HCT116 (cell line): ENCODE data around the gene NFIA. TPM values are rescaled to one million over a fixed set of nuclear protein-coding genes. Genes with fewer than 3 reads are reported as not detected.

Source experiments
- ATAC-seq: fragments of 200-7000 bp; cut with Tn5 transposase; 2 replicates; pipeline ENCODE4 v1.9.1; 2020; ENCODE audit warnings: mild to moderate bottlenecking, moderate library complexity
- BruUV-seq: library from RNA; stranded (reverse); fragments of 400-500 nt; replicated peaks from 2 replicates; lab custom pipeline; 2021; lab: Mats Ljungman, UMichigan
- CTCF ChIA-PET: fragments of 300-600 bp; sonication (Branson Sonifier 250); formaldehyde crosslinking; loops from one replicate; lab custom pipeline; 2021; ENCODE audit warnings: antibody characterized with exemption; lab: Charles Lee
- POLR2A ChIA-PET: fragments of 300-600, 350-600 bp; sonication (Branson Sonifier 250); formaldehyde crosslinking; loops from one replicate; lab custom pipeline; 2021; ENCODE audit warnings: antibody characterized with exemption; lab: Charles Lee
- RAD21 ChIA-PET, 2 experiments: fragments of 300-600 bp; sonication (Branson Sonifier 250); formaldehyde crosslinking; loops; one replicate each; lab custom pipeline; 2023; ENCODE audit warnings: low total read pairs in 2 of 2; ENCODE audit not compliant: uncharacterized antibody in 2 of 2, unreplicated experiment in 2 of 2, low non-redundant PET in 1 of 2; lab: Charles Lee
- DNase-seq: peaks from one replicate; pipeline ENCODE4 v3.0.0-alpha.2; 2010; ENCODE audit warnings: low read depth, low spot score
- H2AFZ ChIP-seq: fragments of 200-600 bp; shearing (Covaris generic), sonication (generic); 2 replicates; pipeline ENCODE4 v1.6.1; 2017; ENCODE audit warnings: low read depth, mixed run types, mixed read lengths, antibody characterized with exemption, low read length; ENCODE audit not compliant: poor library complexity, severe bottlenecking
- H3K27ac ChIP-seq: 2 replicates; pipeline ENCODE4 v1.5.1; 2012; ENCODE audit warnings: low read depth, low read length
- H3K27me3 ChIP-seq: fragments of 200-600 bp; sonication (generic); 2 replicates; pipeline ENCODE4 v1.6.1; 2016; ENCODE audit warnings: mixed run types, low read length, mixed read lengths; ENCODE audit not compliant: insufficient read depth
- H3K36me3 ChIP-seq, 2 experiments: fragments of 200-500 bp in 1 of 2; fragments of 200-600 bp in 1 of 2; sonication (Bioruptor generic) in 1 of 2; sonication (generic) in 1 of 2; 2 replicates each; pipeline versions ENCODE4 v1.5.1 to v1.6.1; 2014 to 2016; ENCODE audit warnings: low read length in 2 of 2, inconsistent platforms in 1 of 2, mixed read lengths in 1 of 2, mixed run types in 1 of 2; ENCODE audit not compliant: insufficient read depth in 2 of 2, control insufficient read depth in 1 of 2
- H3K4me1 ChIP-seq, 2 experiments: fragments of 200-600 bp in 1 of 2; sonication (generic) in 1 of 2; 2 replicates each; pipeline versions ENCODE4 v1.5.1 to v1.6.1; 2012 to 2017; ENCODE audit warnings: low read length in 2 of 2, inconsistent platforms in 1 of 2, mild to moderate bottlenecking in 1 of 2, mixed read lengths in 1 of 2, mixed run types in 1 of 2, moderate library complexity in 1 of 2; ENCODE audit not compliant: insufficient read depth in 2 of 2, control insufficient read depth in 1 of 2
- H3K4me2 ChIP-seq: fragments of 200-600 bp; sonication (generic); 2 replicates; pipeline ENCODE4 v1.6.1; 2017; ENCODE audit warnings: mixed run types, low read length, mixed read lengths
- H3K4me3 ChIP-seq, 2 experiments: fragments of 200-600 bp in 1 of 2; sonication (generic) in 1 of 2; replicated peaks in 1 of 2; 2 replicates each; pipeline ENCODE4 v1.5.1; 2011 to 2016; ENCODE audit warnings: low read length in 2 of 2, control low read depth in 1 of 2, low read depth in 1 of 2, mild to moderate bottlenecking in 1 of 2, mixed read lengths in 1 of 2, mixed run types in 1 of 2
- H3K79me2 ChIP-seq: fragments of 200-600 bp; sonication (generic); 2 replicates; pipeline ENCODE4 v1.6.1; 2017; ENCODE audit warnings: mild to moderate bottlenecking, mixed run types, low read length, moderate library complexity, mixed read lengths; ENCODE audit not compliant: insufficient read depth
- H3K9ac ChIP-seq: fragments of 200-600 bp; sonication (generic); 2 replicates; pipeline ENCODE4 v1.6.1; 2016; ENCODE audit warnings: low read length, mixed read lengths
- H3K9me2 ChIP-seq: fragments of 200-600 bp; sonication (generic), shearing (Covaris generic); 2 replicates; pipeline ENCODE4 v1.6.1; 2017; ENCODE audit warnings: mixed run types, mild to moderate bottlenecking, moderate library complexity; ENCODE audit not compliant: insufficient read depth
- H3K9me3 ChIP-seq, 2 experiments: fragments of 200-500 bp in 1 of 2; fragments of 200-600 bp in 1 of 2; sonication (Bioruptor generic) in 1 of 2; sonication (generic) in 1 of 2; 2 replicates each; pipeline ENCODE4 v1.6.1; 2014 to 2017; ENCODE audit warnings: low read length in 2 of 2, mixed read lengths in 2 of 2, inconsistent platforms in 1 of 2, low read depth in 1 of 2, mild to moderate bottlenecking in 1 of 2, mixed run types in 1 of 2, moderate library complexity in 1 of 2; ENCODE audit not compliant: control insufficient read depth in 1 of 2, insufficient read depth in 1 of 2
- H4K20me1 ChIP-seq: fragments of 200-600 bp; sonication (generic), shearing (Covaris generic); 2 replicates; pipeline ENCODE4 v1.6.1; 2017; ENCODE audit warnings: mixed run types, mild to moderate bottlenecking, moderate library complexity; ENCODE audit not compliant: insufficient read depth
- CEBPB ChIP-seq: IDR thresholded peaks from 2 replicates; pipeline ENCODE4 v1.6.1; 2012; ENCODE audit warnings: low read depth
- EGR1 ChIP-seq: IDR thresholded peaks from 2 replicates; pipeline ENCODE4 v1.6.1; 2012; ENCODE audit warnings: low read depth
- ELF1 ChIP-seq: IDR thresholded peaks from 2 replicates; pipeline ENCODE4 v1.6.1; 2012; ENCODE audit warnings: low read depth, borderline replicate concordance
- EZH2phosphoT487 ChIP-seq: fragments of 200-600 bp; IDR thresholded peaks from 2 replicates; pipeline ENCODE4 v1.6.1; 2018; ENCODE audit warnings: antibody characterized with exemption, borderline replicate concordance
- FOSL1 ChIP-seq: IDR thresholded peaks from 2 replicates; pipeline ENCODE4 v1.6.1; 2012; ENCODE audit warnings: low read depth
- JUND ChIP-seq: IDR thresholded peaks from 2 replicates; pipeline ENCODE4 v1.6.1; 2012
- POLR2A ChIP-seq: IDR thresholded peaks from 2 replicates; pipeline ENCODE4 v1.7.0; 2011; ENCODE audit warnings: borderline replicate concordance; ENCODE audit not compliant: insufficient read depth, insufficient read length; ENCODE audit errors: extremely low read depth
- RAD21 ChIP-seq: IDR thresholded peaks from 2 replicates; pipeline ENCODE4 v1.6.1; 2012; ENCODE audit warnings: low read depth, mild to moderate bottlenecking
- SIN3A ChIP-seq: IDR thresholded peaks from 2 replicates; pipeline ENCODE4 v1.6.1; 2012; ENCODE audit warnings: low read depth
- TCF7L2 ChIP-seq: IDR thresholded peaks from 2 replicates; pipeline ENCODE4 v1.7.0; 2011; ENCODE audit warnings: borderline replicate concordance, inconsistent platforms; ENCODE audit not compliant: insufficient read depth, insufficient read length; ENCODE audit errors: extremely low read depth
- YY1 ChIP-seq: IDR thresholded peaks from 2 replicates; pipeline ENCODE4 v1.6.1; 2011; ENCODE audit warnings: low read length, low read depth, moderate library complexity, mild to moderate bottlenecking; ENCODE audit not compliant: insufficient replicate concordance; ENCODE audit errors: extremely low read depth
- ZFX ChIP-seq: fragments of 450-650 bp; IDR thresholded peaks from 2 replicates; pipeline ENCODE4 v1.6.1; 2017
- ZNF274 ChIP-seq: fragments of 200-500 bp; sonication (Bioruptor generic); IDR thresholded peaks from 2 replicates; pipeline ENCODE4 v1.6.1; 2014; ENCODE audit warnings: mild to moderate bottlenecking, low read depth, low read length, inconsistent platforms
- intact Hi-C: fragments of 100-400 bp; cut with micrococcal nuclease; formaldehyde crosslinking; loops from 2 replicates; pipeline ENCODE4 v1.10.0; 2022
- total RNA-seq: library from RNA; stranded (reverse); gene quantifications from one replicate; pipeline ENCODE4 v1.2.1, GENCODE V29; 2021; ENCODE audit not compliant: unreplicated experiment
- TF ChIP-seq, protein P1 (sequence below): IDR thresholded peaks from 2 replicates; pipeline ENCODE4 v1.6.1; 2012
- TF ChIP-seq, protein P2 (sequence below): IDR thresholded peaks from 2 replicates; pipeline ENCODE4 v1.6.1; 2012
- TF ChIP-seq, protein P3 (sequence below): IDR thresholded peaks from 2 replicates; pipeline ENCODE4 v1.6.1; 2012; ENCODE audit warnings: low read depth

The NFIA gene
- total RNA-seq, 1 experiment from 2014 or later, result 17.2 TPM

DNA sequence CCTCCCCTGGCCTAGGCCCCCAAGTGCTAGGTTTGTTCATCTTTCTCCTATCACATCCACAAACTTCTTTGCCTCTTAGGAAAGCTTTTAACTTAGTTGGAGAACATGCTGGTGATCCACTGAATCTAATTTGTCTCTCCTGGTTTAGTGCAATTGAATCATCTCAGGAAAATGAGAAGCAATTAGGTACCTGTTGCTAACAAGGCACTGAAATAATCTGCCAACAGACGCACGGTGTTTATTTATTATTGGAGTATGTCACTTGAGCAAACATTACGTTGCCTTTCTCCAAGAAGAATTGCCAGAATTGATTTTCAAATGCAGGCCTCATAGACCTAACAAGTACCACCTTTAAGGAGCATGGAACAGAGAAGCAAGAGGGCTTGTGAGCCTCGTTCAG, 309.4 kb downstream of the NFIA start:
- H3K9me3 ChIP-seq, result peaks cover 0 to 6% of the 10 kb centered on the region in 2 experiments; a peak in 1 of 4 replicates
- TF ChIP-seq FOSL1 (no peak), CEBPB (no peak), ZFX (no peak), JUND (no peak), TCF7L2 (no peak)
- TF ChIP-seq, protein P1, sequence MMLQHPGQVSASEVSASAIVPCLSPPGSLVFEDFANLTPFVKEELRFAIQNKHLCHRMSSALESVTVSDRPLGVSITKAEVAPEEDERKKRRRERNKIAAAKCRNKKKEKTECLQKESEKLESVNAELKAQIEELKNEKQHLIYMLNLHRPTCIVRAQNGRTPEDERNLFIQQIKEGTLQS, result no peak
- H3K4me2 ChIP-seq, result no peak overlapping the region
- no peaks in the 10 kb centered on the region for H3K4me1 ChIP-seq
- no peaks in the 10 kb centered on the region for H3K9me2 ChIP-seq
- CTCF ChIA-PET, result no interaction called here
- POLR2A ChIA-PET, result no interaction called here
- no peak overlapping the region for H3K4me3 ChIP-seq
- no peaks in the 10 kb centered on the region for H3K79me2 ChIP-seq
- DNase-seq (no peak), ATAC-seq (no peak)
- RAD21 ChIA-PET, result no interaction called here
- BruUV-seq, result no TSS peak
- no peaks in the 10 kb centered on the region for H4K20me1 ChIP-seq
- H3K9ac ChIP-seq, result no peak overlapping the region
- H2AFZ ChIP-seq, result no peak overlapping the region
- H3K36me3 ChIP-seq, result no peaks in the 10 kb centered on the region
- intact Hi-C loops, result no loop called here
- no peaks in the 10 kb centered on the region for H3K27me3 ChIP-seq
- no peak overlapping the region for H3K27ac ChIP-seq

DNA sequence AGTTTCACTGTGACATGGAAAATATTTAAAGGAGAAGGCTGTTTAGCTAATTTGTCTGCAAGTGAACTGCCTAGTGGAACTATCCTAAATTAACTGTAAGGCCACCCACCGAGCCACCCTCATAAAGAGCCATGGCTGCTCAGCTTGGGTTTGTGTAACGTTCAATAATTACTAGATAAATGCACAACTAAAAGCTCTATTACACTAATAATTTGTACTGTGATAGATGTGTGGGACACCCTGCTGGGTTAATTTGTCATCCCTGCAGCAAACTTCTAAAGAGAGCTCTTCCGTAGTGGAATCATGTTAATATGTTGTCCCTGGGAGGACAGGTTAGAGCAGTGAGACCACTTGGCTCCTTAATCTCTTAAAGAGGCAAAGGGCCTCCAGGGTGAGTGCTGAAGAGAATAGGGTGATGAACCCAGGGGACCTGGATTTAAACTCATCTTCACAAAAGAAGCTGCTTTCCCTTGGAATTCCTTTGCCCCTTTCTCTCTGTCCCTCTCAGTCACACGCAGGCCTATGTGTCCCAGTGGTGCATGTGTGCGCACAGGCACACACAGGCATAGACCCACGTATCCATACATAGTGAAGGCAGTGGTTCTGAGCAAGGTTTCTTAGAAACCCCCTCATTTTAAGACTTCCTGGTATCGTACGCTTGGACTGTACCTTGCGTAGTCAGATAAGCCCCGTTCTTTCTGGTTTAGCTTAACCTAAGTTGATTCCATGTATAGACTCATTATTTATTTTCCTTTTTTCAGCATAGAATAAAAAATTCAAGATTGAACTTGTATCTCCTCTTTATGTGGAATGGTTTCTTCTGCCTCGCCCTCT, 310.3 kb downstream of the NFIA start:
- Histone ChIP-seq H3K9me2 (no peaks in the 10 kb centered on the region), H4K20me1 (no peaks in the 10 kb centered on the region), H3K4me1 (no peaks in the 10 kb centered on the region), H3K36me3 (no peaks in the 10 kb centered on the region), H2AFZ (no peak overlapping the region), H3K9me3 (peaks cover 0 to 6% of the 10 kb centered on the region in 2 experiments; a peak in 1 of 4 replicates), H3K4me3 (no peak overlapping the region), H3K79me2 (no peaks in the 10 kb centered on the region), H3K27ac (no peak overlapping the region), H3K4me2 (no peak overlapping the region), H3K9ac (no peak overlapping the region), H3K27me3 (no peaks in the 10 kb centered on the region)
- ChIA-PET POLR2A (no interaction called here), RAD21 (no interaction called here), CTCF (no interaction called here)
- no peak for ATAC-seq
- BruUV-seq, result no TSS peak
- no peak for DNase-seq
- intact Hi-C loops, result no loop called here
- no peak for TF ChIP-seq YY1
- TF ChIP-seq POLR2A, result no peak
- no peak for TF ChIP-seq ZNF274
- TF ChIP-seq ELF1, result no peak
- no peak for TF ChIP-seq CEBPB
- TF ChIP-seq, protein P2, sequence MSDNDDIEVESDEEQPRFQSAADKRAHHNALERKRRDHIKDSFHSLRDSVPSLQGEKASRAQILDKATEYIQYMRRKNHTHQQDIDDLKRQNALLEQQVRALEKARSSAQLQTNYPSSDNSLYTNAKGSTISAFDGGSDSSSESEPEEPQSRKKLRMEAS, result no peak
- TF ChIP-seq EZH2phosphoT487, result no peak
- TF ChIP-seq RAD21, result no peak
- TF ChIP-seq FOSL1, result no peak
- no peak for TF ChIP-seq SIN3A
- TF ChIP-seq, protein P3, sequence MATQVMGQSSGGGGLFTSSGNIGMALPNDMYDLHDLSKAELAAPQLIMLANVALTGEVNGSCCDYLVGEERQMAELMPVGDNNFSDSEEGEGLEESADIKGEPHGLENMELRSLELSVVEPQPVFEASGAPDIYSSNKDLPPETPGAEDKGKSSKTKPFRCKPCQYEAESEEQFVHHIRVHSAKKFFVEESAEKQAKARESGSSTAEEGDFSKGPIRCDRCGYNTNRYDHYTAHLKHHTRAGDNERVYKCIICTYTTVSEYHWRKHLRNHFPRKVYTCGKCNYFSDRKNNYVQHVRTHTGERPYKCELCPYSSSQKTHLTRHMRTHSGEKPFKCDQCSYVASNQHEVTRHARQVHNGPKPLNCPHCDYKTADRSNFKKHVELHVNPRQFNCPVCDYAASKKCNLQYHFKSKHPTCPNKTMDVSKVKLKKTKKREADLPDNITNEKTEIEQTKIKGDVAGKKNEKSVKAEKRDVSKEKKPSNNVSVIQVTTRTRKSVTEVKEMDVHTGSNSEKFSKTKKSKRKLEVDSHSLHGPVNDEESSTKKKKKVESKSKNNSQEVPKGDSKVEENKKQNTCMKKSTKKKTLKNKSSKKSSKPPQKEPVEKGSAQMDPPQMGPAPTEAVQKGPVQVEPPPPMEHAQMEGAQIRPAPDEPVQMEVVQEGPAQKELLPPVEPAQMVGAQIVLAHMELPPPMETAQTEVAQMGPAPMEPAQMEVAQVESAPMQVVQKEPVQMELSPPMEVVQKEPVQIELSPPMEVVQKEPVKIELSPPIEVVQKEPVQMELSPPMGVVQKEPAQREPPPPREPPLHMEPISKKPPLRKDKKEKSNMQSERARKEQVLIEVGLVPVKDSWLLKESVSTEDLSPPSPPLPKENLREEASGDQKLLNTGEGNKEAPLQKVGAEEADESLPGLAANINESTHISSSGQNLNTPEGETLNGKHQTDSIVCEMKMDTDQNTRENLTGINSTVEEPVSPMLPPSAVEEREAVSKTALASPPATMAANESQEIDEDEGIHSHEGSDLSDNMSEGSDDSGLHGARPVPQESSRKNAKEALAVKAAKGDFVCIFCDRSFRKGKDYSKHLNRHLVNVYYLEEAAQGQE, result no peak
- TF ChIP-seq, protein P1, result no peak
- no peak for TF ChIP-seq TCF7L2
- no peak for TF ChIP-seq EGR1
